NCI-H1417 (cell line): Measurements from ENCODE around the gene PODXL2.

ENCODE experiments used
- DNase-seq, 3 experiments: peaks; one replicate each; lab custom pipeline; 2025; lab: John Stamatoyannopoulos, UW

PODXL2 gene

GRCh38 chr3:127706785-127707351, 77.9 kb downstream of the PODXL2 start:
- peak in 1 of 3 experiments; percentile 16 for DNase-seq

GRCh38 chr3:127707851-127708411, 78.9 kb downstream of the PODXL2 start:
- DNase-seq, result peak in 2 of 3 experiments; percentile 52 to 65

- peak in 1 of 3 experiments; percentile 76 for DNase-seq
Measured at GRCh38 chr3:127708837-127709236, 79.9 kb downstream of the PODXL2 start.

- DNase-seq, result no peak
Measured at GRCh38 chr3:127709320-127710060, 80.5 kb downstream of the PODXL2 start.

DNA sequence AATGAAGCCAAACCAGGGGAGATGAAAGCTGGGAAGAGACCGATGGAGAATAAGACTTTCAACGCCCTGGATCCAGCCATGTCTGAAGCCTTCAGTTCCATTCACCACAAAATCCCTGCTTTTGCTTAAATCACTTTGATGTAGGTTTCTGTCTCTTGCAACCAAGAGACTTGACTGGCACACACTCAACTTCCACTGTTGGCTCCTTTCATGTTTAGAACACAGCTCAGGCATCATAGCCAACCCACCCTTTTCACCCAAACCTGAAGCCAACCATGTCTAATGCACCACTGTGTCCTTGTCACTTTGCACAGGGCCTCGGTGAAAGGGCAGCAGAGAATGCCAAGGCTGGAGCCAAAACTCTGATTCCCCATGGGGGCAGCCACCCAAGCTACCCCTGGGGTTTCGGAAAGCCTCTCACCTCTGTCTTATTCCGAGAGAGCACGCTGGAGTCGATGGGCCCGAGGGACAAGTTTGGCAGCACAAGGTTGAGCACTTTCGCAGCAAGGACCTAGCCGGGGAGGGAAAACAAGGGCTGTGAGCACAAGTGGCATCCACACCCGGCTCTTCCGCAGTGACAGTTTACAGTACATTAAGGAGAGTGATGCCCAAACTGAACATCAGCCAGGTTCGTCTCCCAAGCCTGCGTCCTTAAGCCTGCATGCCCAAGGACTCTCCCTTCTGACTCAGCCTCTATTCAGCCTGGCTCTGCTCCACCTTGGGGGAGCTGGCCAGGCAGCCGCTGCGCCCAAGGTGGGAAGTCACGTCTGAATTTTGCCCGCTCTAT, 81.4 kb downstream of the PODXL2 start:
- no peak for DNase-seq

DNA sequence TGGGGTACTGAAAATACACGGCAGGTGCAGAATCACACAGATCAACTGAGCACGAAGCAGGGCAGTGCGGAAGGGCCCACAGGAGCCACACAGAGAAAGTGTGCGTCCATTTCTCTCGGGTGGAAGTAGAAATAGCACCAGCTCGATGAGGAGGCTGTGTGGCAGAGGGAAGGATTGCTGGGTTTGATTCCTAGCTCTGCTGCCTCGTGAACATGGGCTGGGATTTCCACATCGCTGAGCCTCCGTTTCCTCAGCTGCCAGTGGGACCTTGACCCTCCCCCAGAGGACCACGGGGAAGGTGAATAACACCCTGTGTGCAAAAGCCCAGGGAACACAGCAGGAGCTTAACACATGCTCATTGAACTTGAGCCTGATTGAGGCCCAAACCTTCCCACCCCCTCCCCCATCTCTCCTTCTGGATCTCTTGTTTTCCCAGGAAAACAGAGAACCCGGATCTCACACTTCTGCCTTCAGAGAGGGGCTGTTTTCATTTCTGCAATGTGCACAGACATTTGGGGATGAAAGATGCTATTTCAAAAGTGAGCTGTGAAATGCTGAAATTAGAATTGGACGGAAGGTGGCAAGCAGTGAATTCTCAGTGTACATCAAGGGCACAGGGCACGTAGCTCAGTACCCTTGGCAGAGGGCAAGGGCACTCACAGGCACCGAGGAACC, 82.2 kb downstream of the PODXL2 start:
- DNase-seq, result no peak

- DNase-seq, result no peak
Measured at GRCh38 chr3:127711896-127712295, 82.9 kb downstream of the PODXL2 start.

DNA sequence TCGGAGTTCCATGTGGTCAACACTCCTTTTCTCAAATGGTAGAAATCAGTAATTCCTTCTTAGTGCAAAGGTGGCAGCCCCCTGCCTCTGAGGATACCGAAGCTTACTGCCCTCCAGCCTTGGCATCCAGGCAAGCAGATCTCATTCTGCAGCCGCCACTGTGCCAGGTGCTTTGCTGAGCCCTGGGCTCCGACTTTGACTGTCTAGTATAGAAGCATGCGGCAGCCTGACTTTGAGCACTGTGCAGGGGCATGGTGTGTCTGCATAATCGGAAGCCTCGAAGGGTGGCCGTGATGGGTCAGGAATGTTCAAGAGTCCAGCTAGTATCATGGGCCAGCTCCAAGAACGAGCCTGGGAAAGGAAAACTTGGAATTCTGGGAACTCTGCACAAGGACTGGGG, 83.5 kb downstream of the PODXL2 start:
- DNase-seq, result no peak

DNA sequence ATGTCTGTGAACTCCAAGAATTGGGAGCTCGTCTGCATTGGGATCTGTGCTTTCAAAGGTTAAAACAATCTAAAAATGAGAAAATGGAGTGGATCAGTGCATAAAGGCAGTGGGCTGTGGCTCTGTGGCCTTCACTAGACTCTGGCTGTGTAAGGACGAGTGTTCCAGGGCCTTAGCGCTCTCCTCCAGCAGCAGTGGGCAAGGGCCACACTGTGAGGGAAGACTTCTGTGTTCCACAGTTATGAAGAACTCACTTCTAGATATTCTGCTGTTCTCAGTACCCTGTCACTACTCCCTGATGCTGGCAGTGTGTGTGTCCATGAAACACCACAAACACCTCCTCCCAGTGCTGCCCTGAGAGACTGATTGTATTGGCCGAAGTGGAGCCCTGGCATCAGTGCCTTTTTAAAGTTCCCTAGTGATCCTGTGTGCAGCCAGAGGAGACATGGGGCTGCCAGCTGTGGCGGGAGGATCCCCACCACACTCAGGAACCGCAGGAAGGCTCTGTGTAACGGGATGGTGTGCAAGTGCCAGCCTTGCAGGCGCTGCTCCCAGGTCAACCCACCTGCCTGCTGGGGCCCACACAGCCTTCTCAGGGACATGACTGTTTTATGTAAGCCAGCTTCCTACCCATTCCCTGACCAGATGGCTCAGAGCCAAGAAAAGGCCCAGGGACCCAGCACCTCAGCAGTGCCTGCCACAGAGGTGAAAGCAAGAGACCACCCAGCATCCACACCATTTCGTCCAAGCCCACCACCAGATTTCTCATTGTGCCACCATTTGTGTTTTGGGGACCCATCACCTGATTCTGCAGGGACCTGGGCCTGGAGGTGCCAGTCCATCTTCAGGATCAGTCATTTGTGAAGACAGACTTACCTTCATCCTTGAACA, 84.1 kb downstream of the PODXL2 start:
- peak in 2 of 3 experiments; percentile 36 to 55 for DNase-seq

DNA sequence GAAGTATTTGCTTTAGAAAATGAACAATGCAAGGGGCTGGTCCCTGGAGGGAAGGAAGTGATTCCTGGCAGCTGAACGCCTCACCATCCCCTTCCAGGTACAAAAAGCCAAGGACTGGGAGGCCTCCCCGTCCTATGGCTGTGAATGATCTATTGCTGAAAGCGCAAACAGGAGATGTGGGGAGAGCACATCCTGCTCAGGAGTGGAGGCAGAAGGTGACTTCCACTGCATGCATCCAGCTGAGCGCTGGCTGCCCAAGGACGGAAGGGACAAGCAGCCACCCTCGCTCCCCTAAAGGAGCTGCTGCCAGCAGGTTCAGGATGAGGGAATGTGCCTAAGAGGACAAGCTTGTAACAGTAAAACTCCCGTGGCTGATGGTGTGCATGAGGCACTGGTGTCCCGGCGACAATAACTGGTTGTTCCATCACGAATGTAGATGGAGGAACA, 85.2 kb downstream of the PODXL2 start:
- DNase-seq, result peak; percentile 55 to 79 (median 63)

DNA sequence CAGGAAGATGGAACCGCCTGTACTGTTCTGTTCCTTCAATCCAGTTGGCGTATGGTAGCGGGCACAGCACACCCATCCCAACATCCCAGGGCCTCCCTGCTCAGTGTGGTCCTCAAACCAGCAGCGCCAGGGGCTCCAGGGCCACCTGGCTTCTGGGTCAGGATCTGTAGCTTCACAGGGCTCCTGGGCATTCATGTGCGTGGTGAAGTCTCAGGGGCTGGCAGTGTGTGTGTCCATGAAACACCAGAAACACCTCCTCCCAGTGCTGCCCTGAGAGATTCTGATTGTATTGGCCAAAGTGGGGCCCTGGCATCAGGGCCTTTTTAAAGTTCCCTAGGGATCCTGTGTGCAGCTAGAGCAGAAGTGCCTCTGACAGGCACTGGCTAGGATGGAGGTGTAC, 85.9 kb downstream of the PODXL2 start:
- no peak for DNase-seq

DNA sequence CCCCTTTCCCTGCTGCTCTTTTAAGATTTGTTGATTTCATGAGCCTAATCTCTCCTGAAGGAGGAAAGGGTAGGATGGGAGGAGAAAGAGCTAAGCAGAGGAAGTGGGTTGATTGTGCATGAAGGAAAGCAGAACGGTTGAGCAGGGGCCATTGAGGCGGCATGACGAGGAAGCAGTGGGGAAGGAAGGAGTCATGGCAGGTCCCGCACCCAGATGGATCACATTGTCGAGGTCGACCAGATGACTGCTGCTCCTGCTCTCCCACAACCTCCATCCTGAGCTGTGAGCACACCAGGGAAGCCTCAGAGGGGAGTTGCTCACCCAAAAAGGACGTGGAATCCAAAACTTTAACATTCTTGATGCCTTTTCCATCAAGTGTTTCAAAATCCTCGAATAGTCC, 86.5 kb downstream of the PODXL2 start:
- no peak for DNase-seq

DNA sequence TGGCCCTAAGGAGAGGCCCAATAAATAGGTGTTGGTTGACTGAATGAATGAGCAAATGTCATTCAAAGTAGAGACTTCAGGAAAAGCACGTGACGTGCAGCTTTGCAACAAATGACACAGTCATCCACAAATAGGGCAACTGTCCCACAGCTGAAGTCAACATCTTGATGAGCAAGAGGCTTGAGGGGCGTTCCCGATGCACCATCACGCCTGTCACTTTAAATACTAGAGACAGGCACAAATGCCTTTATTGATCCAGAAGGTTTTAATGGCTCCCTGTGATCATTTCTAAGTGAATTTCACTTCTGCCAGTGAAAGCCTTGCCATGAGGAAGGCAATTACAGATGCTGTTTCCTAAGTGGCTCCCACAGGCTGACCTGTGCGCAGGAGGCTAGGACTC, 87.4 kb downstream of the PODXL2 start:
- no peak for DNase-seq

- DNase-seq, result no peak
Measured at GRCh38 chr3:127717357-127718244, 88.6 kb downstream of the PODXL2 start.

DNA sequence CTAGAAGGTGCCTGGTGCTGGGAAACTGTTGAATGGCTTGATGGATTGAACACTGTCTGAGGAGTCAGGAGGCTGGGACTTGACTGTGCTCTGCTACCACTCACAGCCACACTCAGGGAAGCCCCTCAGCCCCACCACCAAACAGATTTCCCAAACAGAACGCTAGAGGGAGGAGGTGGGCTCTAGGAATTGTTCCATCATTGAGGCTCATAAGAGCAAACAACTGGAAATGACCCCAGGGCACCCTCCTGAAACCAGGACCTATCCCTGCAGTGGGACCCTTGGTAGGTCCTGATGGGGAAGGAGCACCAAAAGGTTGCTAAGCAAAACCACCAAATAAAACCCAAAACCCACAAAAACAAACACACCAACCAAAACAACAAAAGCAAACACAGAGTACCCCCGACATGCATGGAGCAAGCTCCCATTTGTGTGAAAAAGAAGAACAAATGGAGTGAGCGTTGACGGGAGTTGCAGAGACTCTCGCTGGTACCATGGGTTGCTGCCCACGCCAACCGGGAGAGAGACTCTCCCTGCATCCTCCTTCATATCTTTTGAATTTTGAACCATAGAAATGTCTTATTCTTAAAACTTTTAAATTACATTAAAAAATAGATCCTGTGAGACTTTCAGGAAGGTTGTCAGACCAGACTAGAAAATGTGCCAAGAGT, 89.4 kb downstream of the PODXL2 start:
- DNase-seq, result no peak

DNA sequence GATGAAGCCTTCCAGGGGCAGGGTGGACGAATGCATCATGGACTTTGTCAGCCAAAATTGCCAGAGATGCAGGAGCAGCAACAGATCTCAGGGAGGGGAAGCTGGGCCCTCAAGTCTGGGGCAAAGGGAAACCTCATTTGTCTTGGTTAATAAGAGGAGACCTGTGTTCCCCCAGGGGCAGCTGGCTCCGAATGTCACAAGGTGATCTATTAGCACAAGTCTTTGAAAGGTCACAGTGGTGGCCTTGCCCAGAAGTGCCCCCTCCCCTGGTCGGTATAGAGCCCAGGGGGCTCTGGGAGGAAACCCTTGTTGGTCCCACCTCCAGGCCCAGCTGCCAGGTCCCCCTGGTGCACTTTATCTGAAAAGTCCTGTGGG, 89.9 kb downstream of the PODXL2 start:
- no peak for DNase-seq

- no peak for DNase-seq
Measured at GRCh38 chr3:127719369-127719768, 90.4 kb downstream of the PODXL2 start.

DNA sequence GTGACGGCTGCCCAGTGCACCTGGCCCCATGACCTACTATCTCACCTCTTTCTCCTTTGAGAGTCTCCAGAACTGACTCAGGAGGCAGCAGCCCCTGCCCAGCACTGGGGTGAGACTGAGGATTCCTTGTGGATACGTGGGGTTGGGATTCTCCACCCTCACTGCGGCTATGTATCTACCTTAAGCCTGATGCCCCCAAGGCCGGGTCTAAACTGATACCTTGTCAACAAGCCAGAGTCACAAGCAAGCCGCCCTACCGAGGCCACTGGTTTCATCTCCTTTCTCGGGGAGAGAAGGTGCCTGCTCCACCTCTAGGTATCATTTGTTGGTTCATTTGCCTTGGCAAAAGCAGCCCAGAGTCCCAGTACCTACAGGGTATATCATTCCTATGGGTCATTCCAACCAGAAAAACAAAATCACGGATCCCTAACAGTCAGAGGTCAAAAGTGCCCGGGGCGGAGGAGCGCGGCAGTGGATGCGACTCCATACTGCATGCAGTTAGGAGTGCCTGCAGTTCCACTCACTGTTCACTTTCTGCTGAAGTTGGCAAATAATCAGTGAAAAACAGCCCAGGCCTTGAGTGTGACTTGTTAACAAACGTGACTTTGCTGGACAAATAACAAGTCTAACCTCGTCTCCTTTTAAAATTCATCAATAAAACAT, 91.3 kb downstream of the PODXL2 start:
- no peak for DNase-seq
